GM19438 (cell line): ENCODE measurements around the gene BRSK2.
"Not testable (repeated sequence)": the region's sequence is repeated elsewhere in the genome, so short reads cannot be mapped to it uniquely, and the experiment has no call there.

Source experiments
- ATAC-seq: cut with Tn5 transposase; IDR thresholded peaks from one replicate; pipeline ENCODE4 v1.9.1; 2021; ENCODE audit warnings: low read depth; ENCODE audit not compliant: unreplicated experiment

Gene BRSK2

GRCh38 chr11:1425439-1425838 is 35.7 kb downstream of the BRSK2 start:
- ATAC-seq: no peak

DNA sequence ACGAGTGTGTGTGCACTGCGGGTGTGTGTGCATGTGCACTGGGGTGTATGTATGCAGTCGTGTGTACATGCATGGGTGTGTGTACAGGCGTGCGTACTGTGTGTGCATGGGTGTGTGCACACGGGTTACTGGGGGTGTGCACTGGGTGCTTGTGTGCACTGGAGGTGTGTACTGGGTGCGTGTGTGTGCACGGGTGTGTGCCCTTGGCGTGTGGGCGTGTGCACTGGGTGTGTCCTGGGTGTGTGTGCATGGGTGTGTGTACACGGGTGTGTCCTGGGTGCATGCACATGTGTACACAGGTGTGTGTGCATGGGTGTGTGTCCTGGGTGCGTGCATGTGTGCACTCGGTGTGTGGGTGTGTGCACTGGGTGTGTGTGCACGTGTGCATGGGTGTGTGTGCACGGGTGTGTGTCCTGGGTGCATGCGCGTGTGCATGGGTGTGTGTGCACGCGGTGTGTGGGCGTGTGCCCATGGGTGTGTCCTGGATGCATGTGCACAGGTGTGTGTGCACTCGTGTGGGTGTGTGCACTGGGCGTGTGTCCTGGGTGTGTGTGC is 39.1 kb downstream of the BRSK2 start:
- no peak for ATAC-seq

DNA sequence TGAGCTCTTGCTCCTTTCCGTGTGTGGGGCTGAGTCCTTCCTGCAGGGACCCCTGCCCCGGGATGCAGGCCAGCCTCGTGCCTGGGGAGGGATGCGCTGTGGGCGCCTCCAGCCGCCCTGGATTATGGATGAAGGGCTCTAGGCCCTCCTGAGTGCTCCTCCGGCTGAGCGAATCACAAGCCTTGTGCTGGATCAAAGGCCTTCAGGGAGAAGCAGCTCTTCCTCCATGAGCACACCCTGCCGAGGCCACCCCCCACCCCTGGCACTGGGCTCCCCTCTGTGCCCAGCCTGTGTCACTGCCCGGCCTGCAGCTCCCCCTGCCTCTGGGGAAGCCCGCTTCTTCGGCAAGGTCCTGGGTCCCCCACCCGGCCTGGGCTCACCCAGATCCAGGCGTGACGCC is 43.8 kb downstream of the BRSK2 start:
- ATAC-seq: no peak

DNA sequence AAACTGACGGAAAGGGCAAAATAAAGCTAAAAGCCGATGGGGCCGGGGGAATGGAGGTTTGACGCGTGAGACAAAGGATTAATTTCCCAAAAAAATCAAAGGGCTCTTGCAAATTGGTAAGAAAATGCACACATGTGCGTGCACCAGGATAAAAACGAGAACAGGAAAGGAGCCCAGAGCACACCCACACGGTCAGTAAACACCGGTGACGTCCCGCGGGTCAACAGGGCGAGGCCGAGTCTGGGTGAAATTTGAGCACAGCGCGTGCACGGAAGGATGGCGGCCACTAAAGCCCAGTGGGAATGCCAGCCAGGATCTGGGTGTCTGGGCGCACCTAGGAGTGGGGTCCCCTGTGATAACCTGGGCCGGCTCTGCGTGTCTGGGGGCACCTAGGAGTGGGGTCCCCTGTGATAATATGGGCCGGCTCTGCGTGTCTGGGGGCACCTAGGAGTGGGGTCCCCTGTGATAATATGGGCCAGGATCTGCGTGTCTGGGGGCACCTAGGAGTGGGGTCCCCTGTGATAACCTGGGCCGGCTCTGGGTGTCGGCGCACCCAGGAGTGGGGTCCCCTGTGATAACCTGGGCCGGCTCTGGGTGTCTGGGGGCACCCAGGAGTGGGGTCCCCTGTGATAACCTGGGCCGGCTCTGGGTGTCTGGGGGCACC is 44.4 kb downstream of the BRSK2 start:
- ATAC-seq: no peak

DNA sequence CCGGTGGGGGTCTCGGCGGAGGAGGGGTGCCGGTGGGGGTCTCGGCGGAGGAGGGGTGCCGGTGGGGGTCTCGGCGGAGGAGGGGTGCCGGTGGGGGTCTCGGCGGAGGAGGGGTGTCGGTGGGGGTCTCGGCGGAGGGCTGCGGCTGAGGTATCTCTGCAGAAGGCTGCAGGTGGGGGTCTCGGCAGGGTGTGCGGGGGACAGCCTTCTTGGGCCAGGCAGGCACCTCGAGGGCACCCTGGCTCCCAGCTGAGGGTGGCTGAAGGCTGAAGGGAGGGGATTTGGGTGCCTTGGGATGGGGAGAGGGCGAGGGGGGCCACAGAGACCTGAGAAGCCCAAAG is 45.7 kb downstream of the BRSK2 start:
- ATAC-seq: not testable (repeated sequence)

- ATAC-seq: no peak
Observed at GRCh38 chr11:1435820-1436467, 46.2 kb downstream of the BRSK2 start.

DNA sequence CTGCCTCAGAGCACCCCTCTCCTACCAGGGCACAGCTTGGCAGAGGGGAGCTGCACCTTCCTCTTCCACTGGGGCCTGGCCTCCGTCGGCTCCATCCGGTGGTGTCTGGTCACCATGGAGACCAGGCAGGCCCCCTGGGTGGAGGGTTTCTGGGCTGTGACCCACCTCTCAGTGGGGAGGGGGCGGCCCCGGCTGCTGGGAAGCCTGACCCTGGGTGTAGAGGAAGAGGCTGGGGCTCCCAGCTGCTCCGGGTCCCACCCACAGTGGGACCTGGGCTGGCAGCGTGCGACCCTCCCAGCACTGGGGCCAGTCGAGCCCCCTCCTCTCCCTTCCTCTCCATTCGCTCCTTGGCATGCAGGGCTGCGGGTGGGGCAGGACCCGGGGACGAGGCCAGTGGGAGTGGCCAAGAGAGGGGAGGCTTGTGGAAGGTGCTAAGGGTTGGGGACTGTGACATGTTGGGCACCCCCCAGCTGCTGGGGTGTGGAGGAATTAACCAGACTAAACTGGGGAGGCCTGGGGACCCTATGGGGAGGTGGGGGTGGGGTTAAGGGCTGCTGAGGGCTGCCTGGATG is 46.8 kb downstream of the BRSK2 start:
- no peak for ATAC-seq

GRCh38 chr11:1437500-1437899 is 47.8 kb downstream of the BRSK2 start:
- ATAC-seq: no peak

GRCh38 chr11:1438261-1438966 is 48.7 kb downstream of the BRSK2 start:
- no peak for ATAC-seq

DNA sequence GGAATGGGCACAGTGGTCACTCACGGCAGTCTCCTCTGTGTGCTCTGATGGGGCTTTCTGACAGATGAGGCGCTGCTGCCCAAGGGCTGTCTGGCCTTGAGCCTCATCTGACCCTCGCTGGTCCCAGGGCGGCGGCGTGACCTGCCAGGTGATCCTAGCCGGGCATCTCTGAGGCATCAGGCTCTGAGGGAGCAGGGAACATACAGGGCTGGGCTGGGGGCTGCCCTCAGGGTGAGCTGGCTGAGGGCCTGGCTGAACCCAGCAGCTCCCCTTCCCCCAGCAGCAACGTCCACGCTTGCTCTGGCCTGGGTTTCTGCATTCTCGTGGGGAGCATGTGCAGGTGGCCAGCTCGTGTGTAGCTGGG is 49.2 kb downstream of the BRSK2 start:
- no peak for ATAC-seq

DNA sequence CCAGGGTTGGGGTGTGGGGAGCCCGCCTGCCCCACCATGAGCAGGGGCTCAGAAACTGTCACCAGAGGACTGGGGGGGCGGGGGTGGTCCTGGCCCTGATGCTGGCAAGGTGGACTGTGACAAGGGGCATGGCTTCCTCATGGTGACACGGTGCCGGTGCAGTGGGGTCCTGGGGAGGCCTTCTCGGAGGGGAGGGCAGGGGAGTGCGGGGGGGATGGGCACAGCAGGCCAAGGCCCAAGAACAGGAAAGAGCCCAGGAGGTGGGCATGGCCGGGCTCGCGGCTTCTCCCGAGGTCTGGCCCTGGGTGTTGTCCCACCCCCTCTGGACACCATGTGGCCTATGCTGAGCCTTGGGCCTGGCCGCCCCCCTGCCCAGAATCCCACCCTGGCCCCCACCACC is 49.6 kb downstream of the BRSK2 start:
- no peak for ATAC-seq

DNA sequence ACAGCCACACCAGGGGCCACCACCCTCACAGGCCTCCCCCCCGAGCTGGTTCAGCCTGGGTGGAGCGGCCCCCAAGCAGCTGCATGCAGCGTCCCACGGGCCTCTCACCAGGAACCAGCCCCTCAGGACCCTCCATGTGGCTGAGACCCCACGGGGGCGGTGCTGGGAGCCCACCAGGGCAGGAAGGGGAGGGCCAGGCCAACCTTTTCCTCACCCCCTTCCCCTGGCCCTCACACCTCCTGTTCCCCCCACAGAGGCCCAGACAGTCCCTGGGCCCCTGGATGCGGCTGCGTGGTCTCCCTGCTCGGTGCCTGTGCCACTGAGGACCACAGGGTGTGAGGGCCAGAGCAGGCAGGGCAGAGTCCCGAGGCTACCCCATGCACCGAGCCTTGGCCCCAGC is 50.3 kb downstream of the BRSK2 start:
- ATAC-seq: no peak

- no peak for ATAC-seq
Observed at GRCh38 chr11:1440496-1440895, 50.8 kb downstream of the BRSK2 start.

DNA sequence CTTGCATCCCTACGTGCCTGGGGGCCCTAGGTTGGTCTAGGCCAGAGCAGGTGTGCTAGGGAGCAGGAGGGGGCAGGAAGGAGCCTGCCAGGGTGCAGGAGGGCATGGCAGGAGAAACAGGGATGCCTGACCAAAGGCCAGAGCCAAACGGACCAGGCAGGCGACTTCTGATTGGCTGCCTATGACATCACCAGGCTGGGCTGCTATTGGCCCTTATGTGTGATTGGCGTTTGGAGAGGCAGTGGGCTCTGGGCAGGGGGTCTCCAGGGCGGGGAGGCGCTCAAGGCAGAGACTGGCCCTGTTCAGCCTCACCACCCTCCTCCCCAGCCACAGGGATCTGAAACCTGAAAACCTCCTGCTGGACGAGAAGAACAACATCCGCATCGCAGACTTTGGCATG is 52.4 kb downstream of the BRSK2 start:
- no peak for ATAC-seq

- ATAC-seq: no peak
Observed at GRCh38 chr11:1442807-1443366, 53.2 kb downstream of the BRSK2 start.

GRCh38 chr11:1443737-1444136 is 54.0 kb downstream of the BRSK2 start:
- ATAC-seq: no peak

DNA sequence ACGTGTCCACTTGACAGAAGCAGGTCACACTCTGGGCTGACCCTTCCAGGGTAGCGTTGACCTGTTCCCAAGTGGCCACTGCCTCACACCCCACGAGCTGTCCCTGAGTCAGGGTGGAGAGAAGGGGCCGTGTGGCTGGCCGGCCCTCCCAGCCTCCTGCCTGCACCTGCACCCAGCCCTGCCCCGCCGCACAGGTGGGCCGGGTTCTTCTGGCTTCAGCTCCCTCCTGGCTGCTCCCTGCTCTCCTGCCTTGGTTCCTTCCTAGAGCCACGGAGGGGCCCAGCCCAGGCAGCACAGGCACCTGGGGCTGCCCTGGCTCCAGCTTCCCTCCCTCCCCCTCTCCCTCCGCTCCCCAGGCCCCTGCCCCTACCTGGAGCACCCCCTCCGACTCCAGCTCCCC is 54.6 kb downstream of the BRSK2 start:
- ATAC-seq: no peak

GRCh38 chr11:1444823-1445422 is 55.2 kb downstream of the BRSK2 start:
- no peak for ATAC-seq

GRCh38 chr11:1445741-1446445 is 56.2 kb downstream of the BRSK2 start:
- no peak for ATAC-seq

DNA sequence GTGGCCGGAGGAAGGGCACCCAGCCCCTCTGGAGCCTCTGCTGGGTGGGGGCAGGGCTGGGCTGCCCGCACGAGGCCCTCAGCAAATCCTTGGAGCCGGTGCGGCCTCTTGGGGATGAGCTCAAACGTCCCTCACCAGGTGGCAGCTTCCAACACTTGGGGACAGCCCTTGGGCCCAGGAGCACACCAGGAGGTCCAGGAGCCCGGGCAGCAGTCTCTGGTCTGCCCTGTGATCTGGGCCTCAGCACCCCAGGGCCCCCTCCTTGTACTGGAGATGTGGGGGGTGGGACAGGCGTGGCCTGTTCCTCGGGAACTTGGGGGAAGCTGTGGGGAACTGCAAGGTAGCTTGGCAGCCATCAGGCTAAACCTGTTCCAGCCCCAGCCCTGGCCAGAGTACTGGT is 56.9 kb downstream of the BRSK2 start:
- ATAC-seq: no peak
